ENCODE data around the gene TMEM38B. TPM values are rescaled to one million over a fixed set of nuclear protein-coding genes. Genes with fewer than 3 reads are reported as not detected.

Gene TMEM38B
- total RNA-seq, 1 experiment from 2014 or later = 30.6 TPM

DNA sequence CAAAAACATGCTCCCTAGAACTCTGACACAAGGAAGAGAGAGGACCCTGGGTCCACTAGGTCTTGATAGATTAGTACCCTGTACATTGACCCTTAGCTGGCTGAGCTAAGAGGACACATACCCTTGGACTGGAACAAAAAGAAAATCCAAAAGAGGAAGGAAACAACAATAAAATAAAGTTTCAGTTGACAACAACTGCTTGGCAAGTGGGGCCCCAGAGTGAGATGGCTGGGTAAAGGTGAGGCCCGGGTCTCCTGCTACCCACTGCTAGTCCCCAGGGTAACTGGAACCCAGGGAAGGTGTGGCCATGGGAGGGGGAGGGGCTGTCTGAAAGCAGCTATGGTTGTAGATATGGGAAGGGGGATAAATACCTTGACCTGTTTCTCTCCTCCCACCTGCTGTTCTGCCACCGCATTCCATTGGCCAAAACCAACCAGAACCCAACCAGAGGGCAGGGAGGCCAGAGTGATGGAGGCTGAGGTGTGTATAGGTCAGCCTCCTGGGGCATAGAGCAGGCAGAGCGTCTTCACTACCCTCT is 20.4 kb upstream of the TMEM38B start:
- intact Hi-C loops (cut with micrococcal nuclease; ENCODE audit: unreplicated experiment) = no loop called here
- DNase-seq (ENCODE audit: low read depth, low spot score) = no peak
- H3K27me3 ChIP-seq (ENCODE audit: control insufficient read depth, insufficient read depth, low read length) = no peaks in the 10 kb centered on the region
- H3K4me3 ChIP-seq (ENCODE audit: low read depth in 2 of 2, low read length in 2 of 2) = no peak overlapping the region
- ATAC-seq = no peak
- H3K9me3 ChIP-seq (ENCODE audit: control insufficient read depth, insufficient read depth, low read depth, low read length) = no peaks in the 10 kb centered on the region
- no TSS peak for BruUV-seq (replicated peaks)
- H3K4me1 ChIP-seq (ENCODE audit: control insufficient read depth, insufficient read depth, low read length) = no peaks in the 10 kb centered on the region
- ChIA-PET POLR2A (no interaction called here), CTCF (no interaction called here)
- no peak overlapping the region for H3K27ac ChIP-seq (ENCODE audit: low read length)
- no peaks in the 10 kb centered on the region for H3K36me3 ChIP-seq (ENCODE audit: control insufficient read depth, insufficient read depth, low read length)
- in situ Hi-C loops (cut with HindIII; ENCODE audit: low pct_unique_long_range_greater_than_20kb, low sequenced_read_pairs) = no loop called here
- TF ChIP-seq POLR2AphosphoS5 (IDR thresholded peaks at IDR 0.05; ENCODE audit: low read depth, low read length) (no peak), SIN3A (IDR thresholded peaks at IDR 0.05; ENCODE audit: borderline replicate concordance, insufficient read depth, low read depth, low read length) (no peak), TCF7L2 (IDR thresholded peaks at IDR 0.05; ENCODE audit: low read depth, low read length) (no peak)
- TF ChIP-seq, protein P1, sequence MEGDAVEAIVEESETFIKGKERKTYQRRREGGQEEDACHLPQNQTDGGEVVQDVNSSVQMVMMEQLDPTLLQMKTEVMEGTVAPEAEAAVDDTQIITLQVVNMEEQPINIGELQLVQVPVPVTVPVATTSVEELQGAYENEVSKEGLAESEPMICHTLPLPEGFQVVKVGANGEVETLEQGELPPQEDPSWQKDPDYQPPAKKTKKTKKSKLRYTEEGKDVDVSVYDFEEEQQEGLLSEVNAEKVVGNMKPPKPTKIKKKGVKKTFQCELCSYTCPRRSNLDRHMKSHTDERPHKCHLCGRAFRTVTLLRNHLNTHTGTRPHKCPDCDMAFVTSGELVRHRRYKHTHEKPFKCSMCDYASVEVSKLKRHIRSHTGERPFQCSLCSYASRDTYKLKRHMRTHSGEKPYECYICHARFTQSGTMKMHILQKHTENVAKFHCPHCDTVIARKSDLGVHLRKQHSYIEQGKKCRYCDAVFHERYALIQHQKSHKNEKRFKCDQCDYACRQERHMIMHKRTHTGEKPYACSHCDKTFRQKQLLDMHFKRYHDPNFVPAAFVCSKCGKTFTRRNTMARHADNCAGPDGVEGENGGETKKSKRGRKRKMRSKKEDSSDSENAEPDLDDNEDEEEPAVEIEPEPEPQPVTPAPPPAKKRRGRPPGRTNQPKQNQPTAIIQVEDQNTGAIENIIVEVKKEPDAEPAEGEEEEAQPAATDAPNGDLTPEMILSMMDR (IDR thresholded peaks at IDR 0.05) = no peak
- TF ChIP-seq, protein P2, sequence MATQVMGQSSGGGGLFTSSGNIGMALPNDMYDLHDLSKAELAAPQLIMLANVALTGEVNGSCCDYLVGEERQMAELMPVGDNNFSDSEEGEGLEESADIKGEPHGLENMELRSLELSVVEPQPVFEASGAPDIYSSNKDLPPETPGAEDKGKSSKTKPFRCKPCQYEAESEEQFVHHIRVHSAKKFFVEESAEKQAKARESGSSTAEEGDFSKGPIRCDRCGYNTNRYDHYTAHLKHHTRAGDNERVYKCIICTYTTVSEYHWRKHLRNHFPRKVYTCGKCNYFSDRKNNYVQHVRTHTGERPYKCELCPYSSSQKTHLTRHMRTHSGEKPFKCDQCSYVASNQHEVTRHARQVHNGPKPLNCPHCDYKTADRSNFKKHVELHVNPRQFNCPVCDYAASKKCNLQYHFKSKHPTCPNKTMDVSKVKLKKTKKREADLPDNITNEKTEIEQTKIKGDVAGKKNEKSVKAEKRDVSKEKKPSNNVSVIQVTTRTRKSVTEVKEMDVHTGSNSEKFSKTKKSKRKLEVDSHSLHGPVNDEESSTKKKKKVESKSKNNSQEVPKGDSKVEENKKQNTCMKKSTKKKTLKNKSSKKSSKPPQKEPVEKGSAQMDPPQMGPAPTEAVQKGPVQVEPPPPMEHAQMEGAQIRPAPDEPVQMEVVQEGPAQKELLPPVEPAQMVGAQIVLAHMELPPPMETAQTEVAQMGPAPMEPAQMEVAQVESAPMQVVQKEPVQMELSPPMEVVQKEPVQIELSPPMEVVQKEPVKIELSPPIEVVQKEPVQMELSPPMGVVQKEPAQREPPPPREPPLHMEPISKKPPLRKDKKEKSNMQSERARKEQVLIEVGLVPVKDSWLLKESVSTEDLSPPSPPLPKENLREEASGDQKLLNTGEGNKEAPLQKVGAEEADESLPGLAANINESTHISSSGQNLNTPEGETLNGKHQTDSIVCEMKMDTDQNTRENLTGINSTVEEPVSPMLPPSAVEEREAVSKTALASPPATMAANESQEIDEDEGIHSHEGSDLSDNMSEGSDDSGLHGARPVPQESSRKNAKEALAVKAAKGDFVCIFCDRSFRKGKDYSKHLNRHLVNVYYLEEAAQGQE (IDR thresholded peaks at IDR 0.05; ENCODE audit: insufficient read depth in 1 of 2, low read depth in 2 of 2, low read length in 1 of 2) = no peak

DNA sequence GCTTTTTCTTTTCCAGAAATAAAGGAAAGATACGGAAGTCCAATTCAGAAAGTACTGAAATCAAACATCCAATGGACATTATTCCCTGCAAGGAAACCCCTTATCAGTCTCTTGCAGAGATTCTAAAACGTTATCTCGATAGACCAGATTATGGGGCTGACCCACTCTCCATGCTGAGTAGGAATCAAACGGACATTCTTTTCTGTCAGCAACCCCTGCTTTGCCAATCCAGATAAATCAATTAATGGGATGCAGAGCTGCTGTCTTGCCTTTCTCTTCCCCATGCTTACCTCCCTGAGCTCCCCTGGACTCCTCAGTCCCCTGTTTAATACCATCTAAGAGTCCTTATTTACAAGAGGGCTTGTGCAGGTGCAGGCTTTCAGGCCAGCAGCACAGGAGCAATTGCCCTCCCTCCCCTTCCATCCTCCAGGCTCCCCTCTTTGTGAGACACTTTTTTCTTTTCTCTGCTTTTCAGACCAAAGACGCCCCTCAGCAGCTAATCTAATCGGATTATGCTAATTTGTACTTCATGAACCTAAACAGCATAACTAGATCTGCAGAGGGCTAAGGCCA is 17.9 kb upstream of the TMEM38B start:
- CTCF ChIA-PET = no interaction called here
- POLR2A ChIA-PET = interaction anchor here (0.6 kb wide), 1 partner anchor 231 kb away, joined by 3 read pairs; no protein-coding TSS in a partner anchor
- no peaks in the 10 kb centered on the region for H3K9me3 ChIP-seq (ENCODE audit: control insufficient read depth, insufficient read depth, low read depth, low read length)
- ATAC-seq = no peak
- DNase-seq (ENCODE audit: low read depth, low spot score) = no peak
- in situ Hi-C loops (cut with HindIII; ENCODE audit: low pct_unique_long_range_greater_than_20kb, low sequenced_read_pairs) (no loop called here), intact Hi-C loops (cut with micrococcal nuclease; ENCODE audit: unreplicated experiment) (no loop called here)
- no peak overlapping the region for H3K27ac ChIP-seq (ENCODE audit: low read length)
- no TSS peak for BruUV-seq (replicated peaks)
- H3K4me3 ChIP-seq (ENCODE audit: low read depth in 2 of 2, low read length in 2 of 2) = no peak overlapping the region
- TF ChIP-seq SIN3A (IDR thresholded peaks at IDR 0.05; ENCODE audit: borderline replicate concordance, insufficient read depth, low read depth, low read length) = no peak
- TF ChIP-seq, protein P1 (IDR thresholded peaks at IDR 0.05) = no peak
- TF ChIP-seq TCF7L2 (IDR thresholded peaks at IDR 0.05; ENCODE audit: low read depth, low read length) = no peak
- no peak for TF ChIP-seq POLR2AphosphoS5 (IDR thresholded peaks at IDR 0.05; ENCODE audit: low read depth, low read length)
- no peaks in the 10 kb centered on the region for H3K36me3 ChIP-seq (ENCODE audit: control insufficient read depth, insufficient read depth, low read length)
- H3K4me1 ChIP-seq (ENCODE audit: control insufficient read depth, insufficient read depth, low read length) = no peaks in the 10 kb centered on the region
- H3K27me3 ChIP-seq (ENCODE audit: control insufficient read depth, insufficient read depth, low read length) = no peaks in the 10 kb centered on the region

Data from Panc1 (cell line).